M059J (cell line): ENCODE results near the gene STPG2. TPM values are rescaled to one million over a fixed set of nuclear protein-coding genes. Genes with fewer than 3 reads are reported as not detected.

Source experiments
- DNase-seq: peaks from one replicate; pipeline ENCODE4 v3.0.0-alpha.2; 2012; ENCODE audit warnings: low read depth
- total RNA-seq: library from RNA; depleted of rRNA; stranded (reverse); fragments of >200 nt; shearing (Covaris generic); gene quantifications from 2 replicates; pipeline ENCODE4 v1.2.3, GENCODE V29; 2014

The STPG2 gene
- total RNA-seq, 1 experiment from 2014 or later, result not detected

GRCh38 chr4:97819294-97819693 lies 324.0 kb downstream of the STPG2 start:
- no peak for DNase-seq

- DNase-seq, result no peak
These were observed 330.5 kb downstream of the STPG2 start for GRCh38 chr4:97812768-97813167.

DNA sequence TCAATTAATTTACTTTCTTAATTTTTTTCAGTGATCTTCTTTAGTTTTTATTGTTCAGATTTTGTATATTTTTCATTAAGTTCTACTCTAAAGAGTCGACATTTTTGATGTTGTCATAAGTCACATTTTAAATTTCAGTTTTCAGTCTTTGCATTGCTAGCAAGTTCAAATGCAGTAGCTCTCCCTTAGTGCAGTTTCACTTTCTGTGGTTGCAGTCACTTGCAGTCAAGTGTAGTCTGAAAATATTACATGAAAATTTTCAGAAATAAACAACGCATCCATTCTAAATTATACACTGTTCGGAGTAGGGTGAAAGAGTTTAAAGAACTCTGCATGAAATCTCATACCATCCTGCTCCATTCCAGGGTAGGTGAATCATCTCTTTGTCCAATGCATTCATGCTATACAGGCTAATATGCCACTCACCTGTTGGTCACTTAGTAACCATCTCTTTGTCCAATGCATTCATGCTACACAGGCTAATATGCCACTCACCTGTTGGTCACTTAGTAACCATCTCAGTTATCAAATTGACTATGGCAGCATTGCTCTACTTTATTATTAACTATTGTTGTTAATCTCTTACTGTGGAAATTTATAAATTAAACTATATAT lies 356.9 kb downstream of the STPG2 start:
- no peak for DNase-seq

- no peak for DNase-seq
These were observed 365.1 kb downstream of the STPG2 start for GRCh38 chr4:97778174-97778573.

- DNase-seq, result no peak
These were observed 368.8 kb downstream of the STPG2 start for GRCh38 chr4:97774347-97774989.

DNA sequence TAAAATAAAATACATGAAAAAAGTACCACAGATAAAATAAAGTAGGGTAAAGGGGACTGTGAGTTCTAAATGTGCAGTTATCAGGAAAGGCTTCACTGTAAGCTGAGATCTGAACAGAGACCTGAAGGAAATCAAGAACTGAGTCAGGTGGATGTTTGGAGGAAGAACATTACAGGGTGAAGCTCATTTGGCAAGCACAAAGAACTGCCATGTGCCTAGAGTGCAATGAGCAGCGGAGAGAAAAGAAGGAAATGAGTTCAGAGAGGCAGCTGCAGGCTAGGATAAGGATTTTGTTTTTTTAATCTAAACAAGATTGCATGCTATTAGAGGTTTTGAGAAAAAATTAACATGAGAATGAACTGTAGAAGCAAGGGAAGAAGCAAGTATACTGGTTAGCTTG lies 373.1 kb downstream of the STPG2 start:
- no peak for DNase-seq

DNA sequence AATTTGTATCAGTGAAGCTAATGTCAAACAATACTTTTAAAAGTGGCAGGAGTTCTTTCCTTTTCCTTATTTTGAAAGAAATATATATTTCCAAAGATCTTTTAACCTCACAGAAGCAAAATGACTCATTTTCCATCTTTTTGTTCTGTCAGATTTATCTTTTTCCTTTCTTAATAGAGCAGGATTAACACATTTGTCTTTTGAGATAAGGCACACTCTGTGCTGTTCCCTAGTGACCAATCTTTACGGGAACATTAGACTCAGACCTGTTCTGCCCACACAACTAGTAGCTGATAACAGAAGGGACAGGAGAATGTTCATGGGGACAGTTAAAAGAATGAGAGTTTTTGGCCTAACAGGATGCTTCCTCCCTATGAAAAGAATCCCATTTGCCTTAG lies 381.2 kb downstream of the STPG2 start:
- DNase-seq, result no peak

DNA sequence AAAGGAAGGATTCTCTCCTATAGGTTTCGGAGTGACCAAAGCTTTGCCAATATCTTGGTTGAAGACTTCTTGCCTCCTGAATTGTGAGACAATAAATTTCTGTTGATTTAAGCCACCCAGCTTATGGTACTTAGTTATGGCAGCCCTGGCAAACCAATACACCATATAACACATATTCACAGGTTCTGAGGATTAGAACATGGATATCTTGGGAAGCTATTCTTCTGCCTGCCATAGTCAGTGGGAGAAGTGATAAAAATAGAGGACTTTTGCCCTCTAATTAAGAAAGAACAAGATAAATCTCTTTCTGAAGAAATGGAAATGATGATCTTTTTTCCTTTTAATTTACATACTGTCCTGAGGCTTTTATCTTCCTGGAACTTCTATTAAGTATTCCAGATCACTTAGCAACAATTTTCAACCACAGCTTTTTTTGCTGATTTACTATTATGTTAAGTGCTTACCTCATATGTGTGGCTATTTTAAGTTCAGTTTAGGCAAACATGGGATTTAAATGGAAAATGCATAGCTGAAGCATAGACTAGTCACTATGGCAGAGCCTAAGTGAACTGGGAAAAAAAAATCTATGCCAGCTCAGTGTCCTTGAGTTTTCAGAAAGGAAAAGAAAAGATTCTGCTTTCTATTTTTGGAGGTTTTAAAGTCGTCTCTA lies 381.7 kb downstream of the STPG2 start:
- DNase-seq, result no peak

GRCh38 chr4:97759785-97760184 lies 383.5 kb downstream of the STPG2 start:
- DNase-seq, result no peak

- DNase-seq, result no peak
These were observed 390.7 kb downstream of the STPG2 start for GRCh38 chr4:97752599-97752998.

GRCh38 chr4:97747945-97748344 lies 395.3 kb downstream of the STPG2 start:
- no peak for DNase-seq

DNA sequence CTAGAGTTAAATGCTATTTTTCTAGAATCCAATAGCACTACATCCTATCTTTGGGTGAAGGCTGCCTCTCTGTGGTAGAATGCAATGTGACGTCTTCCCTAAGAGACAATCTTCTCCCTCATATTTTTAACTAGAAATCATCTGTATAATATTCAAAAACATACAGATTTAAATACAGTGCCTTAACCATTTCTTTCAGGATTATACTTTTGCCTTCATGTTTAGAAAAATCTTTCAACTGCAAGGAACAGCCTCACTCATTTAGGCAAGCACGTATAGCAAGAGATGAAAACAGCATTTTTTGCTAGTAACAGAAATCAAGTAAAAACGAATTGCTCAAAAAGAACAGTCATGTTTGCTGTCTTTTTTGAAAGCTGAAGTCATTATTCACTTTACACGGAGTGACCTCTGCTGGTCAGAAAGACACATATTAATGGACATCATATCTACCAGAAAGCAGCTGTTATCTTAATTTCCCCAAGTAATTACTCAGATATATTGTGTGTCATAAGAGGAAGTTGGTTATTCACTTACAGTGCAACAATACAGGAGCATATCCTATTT lies 422.3 kb downstream of the STPG2 start:
- DNase-seq, result peak; percentile 20

DNA sequence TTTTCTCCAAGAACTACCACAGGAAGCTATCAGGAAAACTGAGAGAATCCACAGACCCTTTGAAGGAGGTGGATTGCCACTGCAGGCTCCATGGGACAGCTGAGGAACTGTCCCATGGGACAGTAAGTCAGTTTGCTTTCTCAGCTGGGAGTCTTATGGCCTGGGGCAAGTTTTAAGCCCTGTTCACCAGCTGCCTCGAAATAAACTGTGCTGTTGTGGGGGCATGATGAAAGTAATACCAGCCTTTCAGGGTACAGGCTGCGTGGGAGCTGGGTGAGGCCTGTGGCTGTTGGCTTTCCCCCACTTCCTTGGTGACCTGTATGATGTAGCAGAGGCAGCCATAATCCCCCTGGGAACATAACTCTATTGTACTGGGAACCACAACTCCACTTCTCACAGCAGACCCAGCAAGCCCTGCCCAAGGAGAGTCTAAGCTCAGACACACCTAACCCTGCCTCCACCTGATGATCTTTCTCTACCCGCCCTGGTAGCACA lies 452.1 kb downstream of the STPG2 start:
- no peak for DNase-seq

- no peak for DNase-seq
These were observed 472.5 kb downstream of the STPG2 start for GRCh38 chr4:97670703-97671269.

- no peak for DNase-seq
These were observed 477.7 kb downstream of the STPG2 start for GRCh38 chr4:97665553-97665952.

DNA sequence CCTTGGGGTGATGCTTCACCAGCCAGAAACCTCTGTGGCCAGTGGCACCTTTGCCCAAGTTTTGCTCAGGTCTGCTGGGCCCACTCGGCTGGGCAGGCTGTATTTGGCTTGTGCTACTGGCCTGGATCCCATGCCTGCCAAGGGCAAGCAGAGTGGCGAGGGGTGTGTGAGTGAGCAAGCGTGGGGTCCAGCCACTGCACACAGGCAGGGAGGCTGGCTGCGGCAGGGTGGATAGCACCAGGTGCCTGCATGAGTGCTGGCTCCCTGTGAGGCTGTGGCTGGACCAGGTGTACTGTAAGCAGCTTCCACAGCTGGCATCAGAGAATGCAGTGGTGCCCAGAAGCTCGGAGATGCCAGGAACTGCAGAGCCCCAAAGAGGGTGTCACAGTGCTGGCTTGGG lies 478.5 kb downstream of the STPG2 start:
- DNase-seq, result no peak

- peak; percentile 28 for DNase-seq
These were observed 481.1 kb downstream of the STPG2 start for GRCh38 chr4:97662133-97662532.

- peak; percentile 75 for DNase-seq
These were observed 487.1 kb downstream of the STPG2 start for GRCh38 chr4:97656044-97656720.

DNA sequence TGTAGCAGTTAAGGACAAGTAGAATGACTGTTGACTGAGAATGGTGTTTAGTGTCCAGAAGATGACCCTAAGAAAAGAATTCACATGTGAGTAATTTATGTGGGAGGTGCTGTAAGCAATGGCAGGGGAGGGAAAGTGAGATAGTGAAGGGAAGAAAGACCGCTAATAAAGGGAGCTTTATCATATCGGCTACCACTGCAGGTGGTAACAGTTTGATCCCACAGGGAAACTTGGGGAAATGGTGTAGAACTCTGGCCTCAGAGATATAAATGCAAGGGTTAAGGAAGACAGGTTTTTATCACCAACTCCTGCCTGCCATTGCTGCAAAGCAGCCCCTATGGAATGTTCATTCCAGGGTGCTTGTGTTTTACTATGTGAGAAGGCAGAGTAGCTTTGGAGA lies 489.6 kb downstream of the STPG2 start:
- DNase-seq, result no peak

DNA sequence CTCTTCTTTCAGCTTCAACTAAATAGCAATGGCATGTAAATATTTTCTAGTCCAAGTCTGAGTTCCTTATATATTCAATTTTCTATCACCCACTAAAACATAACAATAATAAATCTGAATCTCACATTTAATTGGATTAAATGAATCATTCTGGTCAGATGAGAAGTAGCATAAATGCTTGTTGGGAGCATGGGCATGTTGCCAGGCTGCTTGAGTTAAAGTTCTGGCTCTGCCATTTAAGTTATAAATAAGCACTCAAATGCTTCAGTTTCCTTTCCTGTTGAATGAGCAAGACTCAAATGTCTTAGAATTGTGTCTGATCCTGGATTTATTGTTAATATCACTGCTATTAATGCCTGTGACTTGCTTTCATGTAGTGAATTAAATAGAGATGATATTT lies 496.3 kb downstream of the STPG2 start:
- peak; percentile 45 for DNase-seq

DNA sequence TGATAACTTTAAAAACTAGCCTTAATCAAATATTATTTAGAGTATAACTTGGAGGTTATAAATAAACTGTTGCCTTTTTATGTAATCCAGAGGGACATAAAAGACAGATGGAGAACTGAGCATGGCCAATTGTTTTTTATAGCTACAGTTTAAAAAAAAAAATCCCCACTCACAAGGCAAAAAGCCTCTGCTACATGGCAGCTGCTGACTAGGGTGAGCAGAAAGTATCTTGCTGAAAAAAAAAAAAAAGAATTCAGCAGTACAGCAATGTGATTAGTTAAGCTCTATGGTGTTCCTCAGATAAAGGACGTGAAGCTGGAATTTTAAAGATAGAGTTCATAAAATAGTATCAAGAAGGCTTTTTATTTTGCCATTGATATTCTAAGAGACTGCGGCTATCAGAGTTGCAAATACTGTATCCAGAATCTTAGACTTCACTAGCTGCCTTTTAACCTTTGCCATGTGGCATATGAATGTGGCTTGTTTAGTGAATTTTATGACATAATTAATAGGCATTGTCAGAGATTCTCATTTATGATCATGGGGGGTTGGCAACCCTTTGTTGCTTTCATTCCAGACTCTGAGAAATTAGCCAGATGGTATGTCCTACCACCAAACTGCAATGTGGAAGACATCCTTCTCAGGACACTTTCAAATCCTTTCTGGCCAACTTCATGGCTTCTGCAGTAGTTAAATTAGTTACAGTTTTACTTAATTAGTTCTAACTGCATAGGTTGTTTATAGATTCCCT lies 498.0 kb downstream of the STPG2 start:
- DNase-seq, result no peak
